HG03442 (cell line): Measurements from ENCODE around the gene KRTAP12-1.

Experiments
- ATAC-seq: cut with Tn5 transposase; IDR thresholded peaks from one replicate; pipeline ENCODE4 v1.9.1; 2021; ENCODE audit warnings: mild to moderate bottlenecking, moderate library complexity; ENCODE audit not compliant: unreplicated experiment

KRTAP12-1 gene

GRCh38 chr21:44681861-44682579 lies at the start of gene KRTAP12-1:
Gene KRTAP12-1 (minus strand): TSS chr21:44682163. CDS start chr21:44682123, 40 bp downstream.
- no peak for ATAC-seq

GRCh38 chr21:44730951-44731579 lies 49.1 kb upstream of the KRTAP12-1 start:
- ATAC-seq: no peak

- no peak for ATAC-seq
Observed at GRCh38 chr21:44730028-44730395, 48.0 kb upstream of the KRTAP12-1 start.

- ATAC-seq: no peak
Observed at GRCh38 chr21:44729336-44730027, 47.5 kb upstream of the KRTAP12-1 start.

GRCh38 chr21:44728716-44729115 lies 46.8 kb upstream of the KRTAP12-1 start:
- ATAC-seq: no peak

- no peak for ATAC-seq
Observed at GRCh38 chr21:44727757-44728156, 45.8 kb upstream of the KRTAP12-1 start.

GRCh38 chr21:44727321-44727720 lies 45.4 kb upstream of the KRTAP12-1 start:
- no peak for ATAC-seq

- no peak for ATAC-seq
Observed at GRCh38 chr21:44726826-44727225, 44.9 kb upstream of the KRTAP12-1 start.

GRCh38 chr21:44724926-44725325 lies 43.0 kb upstream of the KRTAP12-1 start:
- ATAC-seq: no peak

- ATAC-seq: no peak
Observed at GRCh38 chr21:44724196-44724595, 42.2 kb upstream of the KRTAP12-1 start.

- ATAC-seq: no peak
Observed at GRCh38 chr21:44723177-44724131, 41.5 kb upstream of the KRTAP12-1 start.

GRCh38 chr21:44722731-44723130 lies 40.8 kb upstream of the KRTAP12-1 start:
- ATAC-seq: no peak

- ATAC-seq: no peak
Observed at GRCh38 chr21:44720170-44720569, 38.2 kb upstream of the KRTAP12-1 start.

GRCh38 chr21:44718571-44718970 lies 36.6 kb upstream of the KRTAP12-1 start:
- ATAC-seq: no peak

GRCh38 chr21:44718093-44718492 lies 36.1 kb upstream of the KRTAP12-1 start:
- no peak for ATAC-seq

GRCh38 chr21:44716984-44717383 lies 35.0 kb upstream of the KRTAP12-1 start:
- no peak for ATAC-seq

GRCh38 chr21:44714905-44715304 lies 32.9 kb upstream of the KRTAP12-1 start:
- ATAC-seq: no peak

GRCh38 chr21:44713846-44714245 lies 31.9 kb upstream of the KRTAP12-1 start:
- no peak for ATAC-seq

- no peak for ATAC-seq
Observed at GRCh38 chr21:44713130-44713529, 31.2 kb upstream of the KRTAP12-1 start.

- no peak for ATAC-seq
Observed at GRCh38 chr21:44712203-44713028, 30.5 kb upstream of the KRTAP12-1 start.
